DLD1 (cell line): ENCODE measurements around the gene COL7A1.

Experiments
- in situ Hi-C: cut with HindIII; loops from 2 replicates; pipeline ENCODE4 v1.10.0; 2017; ENCODE audit warnings: low sequenced_read_pairs

COL7A1 gene

GRCh38 chr3:48595075-48595525 lies at the start of gene COL7A1:
TSS of gene COL7A1 (minus strand) at chr3:48595329. CDS start at chr3:48595159, 170 bp downstream.
- in situ Hi-C loops = no loop called here

GRCh38 chr3:48642605-48643004 lies 47.5 kb upstream of the COL7A1 start:
- in situ Hi-C loops = no loop called here

GRCh38 chr3:48641396-48641795 lies 46.3 kb upstream of the COL7A1 start:
- in situ Hi-C loops = no loop called here

- in situ Hi-C loops = no loop called here
Measured at GRCh38 chr3:48639944-48640606, 44.9 kb upstream of the COL7A1 start.

GRCh38 chr3:48637305-48637704 lies 42.2 kb upstream of the COL7A1 start:
- in situ Hi-C loops = no loop called here

GRCh38 chr3:48636149-48636655 lies 41.1 kb upstream of the COL7A1 start:
- in situ Hi-C loops = no loop called here

- in situ Hi-C loops = no loop called here
Measured at GRCh38 chr3:48635222-48636021, 40.3 kb upstream of the COL7A1 start, which contains the start of gene SLC26A6. TSS of gene SLC26A6 (minus strand) at chr3:48635461. CDS start at chr3:48635393, 68 bp downstream.

GRCh38 chr3:48634661-48635221 lies 39.6 kb upstream of the COL7A1 start:
- in situ Hi-C loops = no loop called here

- in situ Hi-C loops = no loop called here
Measured at GRCh38 chr3:48633743-48634142, 38.6 kb upstream of the COL7A1 start.

- in situ Hi-C loops = no loop called here
Measured at GRCh38 chr3:48633256-48633655, 38.1 kb upstream of the COL7A1 start.

- in situ Hi-C loops = no loop called here
Measured at GRCh38 chr3:48631516-48632448, 36.7 kb upstream of the COL7A1 start.

GRCh38 chr3:48630833-48631232 lies 35.7 kb upstream of the COL7A1 start:
- in situ Hi-C loops = no loop called here

- in situ Hi-C loops = no loop called here
Measured at GRCh38 chr3:48630407-48630806, 35.3 kb upstream of the COL7A1 start.

- in situ Hi-C loops = no loop called here
Measured at GRCh38 chr3:48629894-48630293, 34.8 kb upstream of the COL7A1 start.

- in situ Hi-C loops = no loop called here
Measured at GRCh38 chr3:48628277-48629017, 33.3 kb upstream of the COL7A1 start.

- in situ Hi-C loops = no loop called here
Measured at GRCh38 chr3:48625600-48625999, 30.5 kb upstream of the COL7A1 start.

GRCh38 chr3:48624767-48625166 lies 29.6 kb upstream of the COL7A1 start:
- in situ Hi-C loops = no loop called here

GRCh38 chr3:48623851-48624547 lies 28.9 kb upstream of the COL7A1 start:
- in situ Hi-C loops = no loop called here

GRCh38 chr3:48621461-48621869 lies 26.3 kb upstream of the COL7A1 start, which contains the start of gene TMEM89:
TSS of gene TMEM89 (minus strand) at chr3:48621769. CDS start at chr3:48621756, 13 bp downstream.
- in situ Hi-C loops = no loop called here
